ENCODE measurements around the gene FGF4. TPM values are rescaled to one million over a fixed set of nuclear protein-coding genes. Genes with fewer than 3 reads are reported as not detected.
"Not testable (repeated sequence)": the region's sequence is repeated elsewhere in the genome, so short reads cannot be mapped to it uniquely, and the experiment has no call there.

The FGF4 gene
- total and polyA plus RNA-seq, 2 donors from 2014 or later, result not detected

- no peak overlapping the region for H3K4me3 ChIP-seq (ENCODE audit: low read length in 3 of 3)
- TF ChIP-seq CTCF (IDR thresholded peaks at IDR 0.05; ENCODE audit: borderline replicate concordance, extremely low read depth, insufficient read depth), result no peak
- H3K36me3 ChIP-seq (ENCODE audit: control insufficient read depth in 2 of 3, insufficient read depth in 3 of 3, low read length in 3 of 3), result no peaks in the 10 kb centered on the region
- H3K27ac ChIP-seq (ENCODE audit: low read depth in 2 of 2, low read length in 2 of 2), result no peak overlapping the region
- no peaks in the 10 kb centered on the region for H3K9me3 ChIP-seq (ENCODE audit: control insufficient read depth in 2 of 3, insufficient read depth in 1 of 3, low read length in 3 of 3)
- no peaks in the 10 kb centered on the region for H3K4me1 ChIP-seq (ENCODE audit: control insufficient read depth in 2 of 3, insufficient read depth in 2 of 3, low read depth in 1 of 3, low read length in 3 of 3)
- FAIRE-seq (no peak), DNase-seq (no peak)
- intact Hi-C loops (cut with DNase I), result no loop called here
- no peak overlapping the region for H3K9ac ChIP-seq (ENCODE audit: low read length in 3 of 3)
- peaks cover 23% of the 10 kb centered on the region for H3K27me3 ChIP-seq (ENCODE audit: control insufficient read depth, insufficient read depth, low read length)
Observed at GRCh38 chr11:69771466-69771865, 3.7 kb downstream of the FGF4 start.

- Histone ChIP-seq H3K36me3 (ENCODE audit: control insufficient read depth in 2 of 3, insufficient read depth in 3 of 3, low read length in 3 of 3) (no peaks in the 10 kb centered on the region), H3K27me3 (ENCODE audit: control insufficient read depth, insufficient read depth, low read length) (peaks cover 20% of the 10 kb centered on the region), H3K4me1 (ENCODE audit: control insufficient read depth in 2 of 3, insufficient read depth in 2 of 3, low read depth in 1 of 3, low read length in 3 of 3) (no peaks in the 10 kb centered on the region), H3K9ac (ENCODE audit: low read length in 3 of 3) (no peak overlapping the region), H3K9me3 (ENCODE audit: control insufficient read depth in 2 of 3, insufficient read depth in 1 of 3, low read length in 3 of 3) (no peaks in the 10 kb centered on the region), H3K27ac (ENCODE audit: low read depth in 2 of 2, low read length in 2 of 2) (no peak overlapping the region), H3K4me3 (ENCODE audit: low read length in 3 of 3) (no peak overlapping the region)
- DNase-seq (no peak), FAIRE-seq (no peak)
- intact Hi-C loops (cut with DNase I), result no loop called here
- TF ChIP-seq CTCF (IDR thresholded peaks at IDR 0.05; ENCODE audit: borderline replicate concordance, extremely low read depth, insufficient read depth), result no peak
Observed at GRCh38 chr11:69770540-69770939, 4.6 kb downstream of the FGF4 start.

- Histone ChIP-seq H3K9ac (ENCODE audit: low read length in 3 of 3) (no peak overlapping the region), H3K27me3 (ENCODE audit: control insufficient read depth, insufficient read depth, low read length) (no peaks in the 10 kb centered on the region), H3K4me1 (ENCODE audit: control insufficient read depth in 2 of 3, insufficient read depth in 2 of 3, low read depth in 1 of 3, low read length in 3 of 3) (no peaks in the 10 kb centered on the region), H3K4me3 (ENCODE audit: low read length in 3 of 3) (no peak overlapping the region), H3K27ac (ENCODE audit: low read depth in 2 of 2, low read length in 2 of 2) (no peak overlapping the region), H3K36me3 (ENCODE audit: control insufficient read depth in 2 of 3, insufficient read depth in 3 of 3, low read length in 3 of 3) (no peaks in the 10 kb centered on the region), H3K9me3 (ENCODE audit: control insufficient read depth in 2 of 3, insufficient read depth in 1 of 3, low read length in 3 of 3) (no peaks in the 10 kb centered on the region)
- no peak for TF ChIP-seq CTCF (IDR thresholded peaks at IDR 0.05; ENCODE audit: borderline replicate concordance, extremely low read depth, insufficient read depth)
- DNase-seq, result no peak
- intact Hi-C loops (cut with DNase I), result no loop called here
- no peak for FAIRE-seq
Observed at GRCh38 chr11:69765498-69765995, 9.6 kb downstream of the FGF4 start.

- H3K9ac ChIP-seq (ENCODE audit: low read length in 3 of 3); intact Hi-C loops (cut with DNase I); H3K36me3 ChIP-seq (ENCODE audit: control insufficient read depth in 2 of 3, insufficient read depth in 3 of 3, low read length in 3 of 3); H3K27ac ChIP-seq (ENCODE audit: low read depth in 2 of 2, low read length in 2 of 2); H3K4me1 ChIP-seq (ENCODE audit: control insufficient read depth in 2 of 3, insufficient read depth in 2 of 3, low read depth in 1 of 3, low read length in 3 of 3); FAIRE-seq; H3K27me3 ChIP-seq (ENCODE audit: control insufficient read depth, insufficient read depth, low read length); H3K9me3 ChIP-seq (ENCODE audit: control insufficient read depth in 2 of 3, insufficient read depth in 1 of 3, low read length in 3 of 3); DNase-seq; H3K4me3 ChIP-seq (ENCODE audit: low read length in 3 of 3): not testable (repeated sequence)
Observed at GRCh38 chr11:69764918-69765317, 10.2 kb downstream of the FGF4 start.
